ENCODE results near the gene NEDD4L.
A peak's percentile ranks its signal among the peaks of the same experiment; 100 is the strongest.

- TF ChIP-seq, protein P1, sequence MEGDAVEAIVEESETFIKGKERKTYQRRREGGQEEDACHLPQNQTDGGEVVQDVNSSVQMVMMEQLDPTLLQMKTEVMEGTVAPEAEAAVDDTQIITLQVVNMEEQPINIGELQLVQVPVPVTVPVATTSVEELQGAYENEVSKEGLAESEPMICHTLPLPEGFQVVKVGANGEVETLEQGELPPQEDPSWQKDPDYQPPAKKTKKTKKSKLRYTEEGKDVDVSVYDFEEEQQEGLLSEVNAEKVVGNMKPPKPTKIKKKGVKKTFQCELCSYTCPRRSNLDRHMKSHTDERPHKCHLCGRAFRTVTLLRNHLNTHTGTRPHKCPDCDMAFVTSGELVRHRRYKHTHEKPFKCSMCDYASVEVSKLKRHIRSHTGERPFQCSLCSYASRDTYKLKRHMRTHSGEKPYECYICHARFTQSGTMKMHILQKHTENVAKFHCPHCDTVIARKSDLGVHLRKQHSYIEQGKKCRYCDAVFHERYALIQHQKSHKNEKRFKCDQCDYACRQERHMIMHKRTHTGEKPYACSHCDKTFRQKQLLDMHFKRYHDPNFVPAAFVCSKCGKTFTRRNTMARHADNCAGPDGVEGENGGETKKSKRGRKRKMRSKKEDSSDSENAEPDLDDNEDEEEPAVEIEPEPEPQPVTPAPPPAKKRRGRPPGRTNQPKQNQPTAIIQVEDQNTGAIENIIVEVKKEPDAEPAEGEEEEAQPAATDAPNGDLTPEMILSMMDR (IDR thresholded peaks at IDR 0.05) = no peak
- TF ChIP-seq SMC3 (IDR thresholded peaks at IDR 0.05; ENCODE audit: low read depth, low read length) (no peak), EP300 (IDR thresholded peaks at IDR 0.05; ENCODE audit: borderline replicate concordance in 1 of 2, low read depth in 1 of 2, low read length in 1 of 2) (0 out of 4 replicates have a peak, but pooled peaks of 1 of the 2 experiments have one; percentile 12), MEF2A (IDR thresholded peaks at IDR 0.05; ENCODE audit: borderline replicate concordance, low read depth) (no peak), POLR2AphosphoS5 (IDR thresholded peaks at IDR 0.05; ENCODE audit: low read depth, low read length) (no peak), JUND (IDR thresholded peaks at IDR 0.05) (no peak), EZH2phosphoT487 (IDR thresholded peaks at IDR 0.05; ENCODE audit: borderline replicate concordance, low read depth) (no peak), USF2 (IDR thresholded peaks at IDR 0.05; ENCODE audit: borderline replicate concordance, low read depth, low read length) (no peak), MAX (IDR thresholded peaks at IDR 0.05; ENCODE audit: low read depth) (no peak), TAF1 (IDR thresholded peaks at IDR 0.05; ENCODE audit: borderline replicate concordance, low read depth, low read length) (no peak), RFX5 (IDR thresholded peaks at IDR 0.05; ENCODE audit: low read length) (no peak)
- TF ChIP-seq, protein P2, sequence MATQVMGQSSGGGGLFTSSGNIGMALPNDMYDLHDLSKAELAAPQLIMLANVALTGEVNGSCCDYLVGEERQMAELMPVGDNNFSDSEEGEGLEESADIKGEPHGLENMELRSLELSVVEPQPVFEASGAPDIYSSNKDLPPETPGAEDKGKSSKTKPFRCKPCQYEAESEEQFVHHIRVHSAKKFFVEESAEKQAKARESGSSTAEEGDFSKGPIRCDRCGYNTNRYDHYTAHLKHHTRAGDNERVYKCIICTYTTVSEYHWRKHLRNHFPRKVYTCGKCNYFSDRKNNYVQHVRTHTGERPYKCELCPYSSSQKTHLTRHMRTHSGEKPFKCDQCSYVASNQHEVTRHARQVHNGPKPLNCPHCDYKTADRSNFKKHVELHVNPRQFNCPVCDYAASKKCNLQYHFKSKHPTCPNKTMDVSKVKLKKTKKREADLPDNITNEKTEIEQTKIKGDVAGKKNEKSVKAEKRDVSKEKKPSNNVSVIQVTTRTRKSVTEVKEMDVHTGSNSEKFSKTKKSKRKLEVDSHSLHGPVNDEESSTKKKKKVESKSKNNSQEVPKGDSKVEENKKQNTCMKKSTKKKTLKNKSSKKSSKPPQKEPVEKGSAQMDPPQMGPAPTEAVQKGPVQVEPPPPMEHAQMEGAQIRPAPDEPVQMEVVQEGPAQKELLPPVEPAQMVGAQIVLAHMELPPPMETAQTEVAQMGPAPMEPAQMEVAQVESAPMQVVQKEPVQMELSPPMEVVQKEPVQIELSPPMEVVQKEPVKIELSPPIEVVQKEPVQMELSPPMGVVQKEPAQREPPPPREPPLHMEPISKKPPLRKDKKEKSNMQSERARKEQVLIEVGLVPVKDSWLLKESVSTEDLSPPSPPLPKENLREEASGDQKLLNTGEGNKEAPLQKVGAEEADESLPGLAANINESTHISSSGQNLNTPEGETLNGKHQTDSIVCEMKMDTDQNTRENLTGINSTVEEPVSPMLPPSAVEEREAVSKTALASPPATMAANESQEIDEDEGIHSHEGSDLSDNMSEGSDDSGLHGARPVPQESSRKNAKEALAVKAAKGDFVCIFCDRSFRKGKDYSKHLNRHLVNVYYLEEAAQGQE (IDR thresholded peaks at IDR 0.05; ENCODE audit: low read depth, low read length) = no peak
These were observed 147.0 kb downstream of the NEDD4L start for GRCh38 chr18:58190842-58191530.

All from SK-N-SH (cell line).